NCI-H2171 treated with DMSO at 0.1 percent for 48 hours (cell line): Measurements from ENCODE around the gene XDH.

Source experiments
- DNase-seq: peaks from one replicate; lab custom pipeline; 2025; lab: John Stamatoyannopoulos, UW

The XDH gene

DNA sequence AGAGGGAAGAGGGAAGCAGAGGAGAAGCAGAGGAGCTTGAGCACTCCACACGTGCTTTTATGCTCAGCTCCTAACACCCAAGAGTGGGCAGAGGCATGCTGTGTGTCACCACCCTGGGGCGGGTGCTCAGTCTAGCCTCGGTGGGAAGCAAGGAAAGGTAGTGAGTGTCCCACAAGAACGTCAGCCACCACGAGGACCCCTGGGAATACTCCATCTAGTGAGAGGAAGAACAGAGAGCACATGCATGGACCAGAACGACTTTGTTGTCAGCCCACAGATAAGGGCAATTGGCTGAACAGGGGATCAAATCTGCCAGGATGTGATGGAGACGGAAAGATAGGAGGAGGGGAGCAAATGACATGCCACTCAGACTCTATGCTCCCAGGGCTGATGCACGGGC lies 83.4 kb downstream of the XDH start:
- no peak for DNase-seq

DNA sequence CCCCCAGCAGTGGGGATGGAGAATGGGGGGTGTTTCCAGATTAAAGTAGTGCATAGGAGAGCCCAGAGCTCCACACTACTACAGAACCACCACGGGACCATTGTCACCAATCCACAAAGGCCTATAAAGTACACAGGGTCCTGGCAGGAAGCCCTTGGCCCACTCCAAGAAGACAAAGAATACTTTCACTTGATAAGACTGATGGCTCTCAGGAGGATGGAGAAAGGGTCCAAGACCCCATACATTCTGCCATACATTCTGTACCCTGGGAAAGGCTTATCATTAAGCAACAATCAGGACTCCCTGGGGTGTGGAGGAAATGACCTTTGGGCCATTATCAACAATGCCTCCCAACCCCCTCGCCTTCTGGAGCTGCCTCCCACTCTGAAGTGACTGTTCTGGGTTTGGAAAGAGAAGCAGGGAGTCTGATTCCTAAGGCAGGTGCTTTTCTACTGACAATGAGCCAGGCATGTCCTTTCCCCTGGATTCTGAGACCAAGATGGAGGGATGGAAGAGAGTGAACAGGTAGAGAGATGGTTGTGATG lies 85.4 kb downstream of the XDH start:
- DNase-seq, result no peak

DNA sequence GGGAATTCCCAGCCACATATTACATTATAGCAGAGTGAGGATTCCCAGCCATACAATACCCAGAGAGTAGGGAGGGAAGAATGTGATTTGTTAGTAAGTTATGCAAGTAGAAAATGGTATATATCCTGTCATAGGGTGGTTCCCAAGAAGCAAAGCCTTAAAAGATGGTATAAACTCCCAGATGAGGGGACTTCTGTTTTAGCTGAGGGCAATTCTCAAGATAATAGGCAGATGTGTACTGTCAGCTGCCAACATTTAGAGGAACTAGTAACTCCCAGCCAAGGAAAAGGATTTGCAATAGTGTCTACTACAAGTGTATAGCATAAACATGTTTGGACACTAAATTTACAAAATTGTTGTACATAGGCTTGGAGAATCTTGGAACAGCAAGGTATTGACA lies 86.5 kb downstream of the XDH start:
- DNase-seq, result no peak

DNA sequence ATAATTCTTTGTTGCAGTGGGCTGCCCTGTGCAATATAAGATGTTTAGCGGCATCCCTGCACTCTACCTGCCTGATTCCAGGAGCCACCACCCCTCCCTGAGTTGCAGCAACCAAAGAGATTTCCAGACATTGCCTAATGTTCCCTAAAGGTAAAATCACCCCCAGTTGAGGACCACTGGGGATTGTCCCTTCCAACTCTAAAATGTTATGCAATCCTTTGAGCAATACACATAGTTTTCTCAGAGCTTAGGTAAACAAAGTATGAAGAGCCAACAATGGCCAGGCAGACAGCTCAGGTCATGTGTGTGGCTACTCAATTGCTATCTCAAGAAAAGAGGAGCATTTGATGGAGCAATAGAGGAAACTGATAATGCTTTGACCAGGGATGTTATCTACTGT lies 87.0 kb downstream of the XDH start:
- no peak for DNase-seq

DNA sequence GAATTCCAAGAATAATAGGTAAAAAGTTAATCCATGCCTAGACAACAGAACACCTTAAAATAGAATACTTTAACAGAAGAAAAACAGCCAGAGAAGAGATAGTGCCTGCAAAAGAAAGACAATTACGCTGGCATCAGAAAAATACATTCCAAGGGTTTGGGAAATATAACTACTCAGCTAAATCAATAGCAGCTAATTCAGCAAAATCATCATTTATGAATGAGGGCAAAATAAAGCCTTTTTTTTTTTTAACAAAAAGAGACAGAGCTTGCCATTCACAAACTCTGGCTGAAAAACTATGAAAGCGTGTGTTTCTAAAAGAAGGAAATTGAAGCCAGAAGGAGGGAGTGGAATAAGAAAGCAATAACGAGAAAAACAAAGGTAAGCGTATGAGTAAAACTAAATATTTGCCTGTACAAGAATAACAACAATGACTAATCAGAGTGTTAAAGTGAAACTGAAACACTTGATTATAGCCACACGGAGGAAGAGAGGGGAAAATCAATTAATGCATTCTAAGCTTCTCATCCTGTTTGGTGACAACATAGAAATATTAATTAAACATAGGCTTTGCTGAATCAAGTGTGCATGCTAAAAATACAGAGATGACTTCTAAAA lies 90.4 kb downstream of the XDH start:
- no peak for DNase-seq

DNA sequence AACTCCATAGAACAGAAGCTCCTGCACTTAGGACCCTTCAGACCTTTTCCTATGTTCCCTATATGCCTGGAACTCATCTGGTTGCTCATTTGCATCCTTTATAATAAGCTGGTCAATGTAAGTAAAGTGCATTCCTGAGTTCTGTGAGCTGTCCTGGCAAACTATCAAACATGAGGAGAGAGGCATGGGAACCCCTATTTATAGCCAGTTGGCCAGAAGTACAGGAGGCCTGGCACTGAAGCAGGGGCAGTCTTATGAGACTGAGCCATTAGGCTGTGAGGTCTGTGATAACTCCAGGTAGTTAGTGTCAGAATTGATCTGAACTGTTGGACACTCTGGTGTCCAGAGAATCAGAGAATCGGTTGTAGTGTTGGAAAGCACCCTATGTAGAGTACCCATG lies 92.2 kb downstream of the XDH start:
- no peak for DNase-seq

DNA sequence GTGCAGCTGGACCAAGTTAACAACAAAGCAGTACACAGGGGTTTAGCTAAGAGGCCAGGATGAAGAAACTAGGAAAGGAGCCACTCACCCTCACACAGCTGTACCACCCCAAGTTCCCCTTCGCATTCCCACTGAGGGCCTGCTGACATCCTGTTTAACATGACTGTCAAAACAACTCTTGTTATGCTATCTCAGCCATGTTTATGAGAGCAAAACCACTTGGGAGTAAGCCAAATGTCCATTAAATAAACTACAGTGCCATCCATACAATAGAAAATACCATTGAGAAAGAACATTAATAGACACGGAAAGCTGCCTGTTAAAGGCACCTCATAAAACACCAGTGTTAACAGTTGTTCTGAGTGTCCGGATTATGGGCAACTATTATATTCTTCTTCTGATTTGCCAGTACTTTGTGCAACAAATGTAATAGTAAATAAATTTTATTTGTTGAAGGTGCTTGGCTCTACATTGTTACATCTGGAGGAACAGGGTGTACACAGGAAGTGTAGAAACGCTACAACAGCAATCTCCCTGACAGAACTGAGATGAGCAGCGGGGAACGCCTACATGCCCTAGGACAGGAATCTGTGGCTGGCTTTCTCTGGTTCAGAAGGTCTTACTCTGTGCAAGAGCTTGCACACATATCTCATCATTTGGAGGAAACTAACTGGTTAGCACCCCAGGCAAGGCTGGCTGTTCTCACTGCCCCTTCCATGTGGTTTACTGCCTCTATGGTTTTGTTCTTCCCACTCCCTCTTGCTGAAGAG lies 95.0 kb downstream of the XDH start:
- DNase-seq, result no peak

DNA sequence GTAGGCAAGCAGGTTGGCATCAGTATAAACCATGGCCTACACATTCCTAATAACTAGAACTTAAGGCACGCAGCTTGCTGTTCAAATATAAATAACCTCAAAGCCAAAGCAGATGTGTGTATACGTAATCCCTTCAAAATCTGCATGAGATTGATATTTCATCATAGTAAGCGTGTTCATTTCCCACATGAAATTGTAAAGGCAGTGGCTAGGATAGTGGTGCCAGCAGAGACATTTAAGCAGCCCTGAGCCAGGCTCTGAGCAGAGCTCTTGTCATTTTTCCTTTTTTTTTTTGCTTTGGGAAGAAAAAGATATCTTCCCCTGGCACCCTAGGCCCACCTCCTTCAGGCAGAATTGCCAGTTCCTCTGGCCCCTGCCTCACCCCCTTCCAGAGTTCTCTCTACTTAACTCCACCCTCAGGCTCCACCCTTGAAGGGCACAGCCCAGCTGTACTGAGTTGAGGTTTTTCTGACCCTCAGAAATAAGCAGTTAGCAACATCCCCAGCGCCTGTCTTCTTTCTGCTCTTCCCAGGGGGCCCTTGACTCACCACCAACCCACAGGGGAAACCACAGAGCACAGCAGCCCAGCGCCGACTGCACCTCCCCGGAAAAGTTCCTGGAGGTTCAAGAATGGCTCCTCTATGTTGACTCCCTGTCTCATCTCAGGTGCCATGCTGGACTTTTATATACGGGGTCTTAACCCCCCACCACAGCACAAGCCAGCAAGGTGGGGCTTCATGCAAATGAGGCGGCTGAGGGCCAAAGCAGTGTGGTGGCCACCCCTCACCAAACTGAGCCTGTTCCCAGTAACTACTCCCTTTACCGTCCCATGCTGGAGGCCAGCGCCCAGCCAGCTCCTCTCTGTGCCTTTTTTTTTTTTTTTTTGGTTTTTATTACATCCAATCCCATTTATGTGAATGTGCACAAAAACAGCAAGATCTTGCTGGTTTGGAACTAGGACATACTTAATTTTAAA lies 95.9 kb downstream of the XDH start:
- DNase-seq, result no peak

DNA sequence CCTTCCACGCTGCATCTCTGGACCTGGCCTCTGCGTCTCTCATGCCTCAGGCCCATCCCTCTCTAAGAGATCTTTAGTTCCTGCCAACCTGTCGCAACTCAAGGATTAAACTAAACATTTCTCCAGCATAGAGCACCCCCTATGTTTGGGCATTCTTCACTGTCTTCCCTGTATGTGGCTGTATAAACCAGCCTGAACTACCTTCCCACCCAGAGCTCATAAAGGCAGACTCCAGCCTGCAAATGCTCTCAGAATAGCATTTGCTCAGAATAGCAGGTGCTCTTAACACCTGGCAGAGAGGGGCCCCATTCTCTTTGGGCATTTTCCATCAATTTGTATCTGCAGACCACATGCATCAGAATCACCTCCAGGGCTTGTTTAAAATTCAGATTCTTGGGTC lies 97.1 kb downstream of the XDH start:
- DNase-seq, result no peak

DNA sequence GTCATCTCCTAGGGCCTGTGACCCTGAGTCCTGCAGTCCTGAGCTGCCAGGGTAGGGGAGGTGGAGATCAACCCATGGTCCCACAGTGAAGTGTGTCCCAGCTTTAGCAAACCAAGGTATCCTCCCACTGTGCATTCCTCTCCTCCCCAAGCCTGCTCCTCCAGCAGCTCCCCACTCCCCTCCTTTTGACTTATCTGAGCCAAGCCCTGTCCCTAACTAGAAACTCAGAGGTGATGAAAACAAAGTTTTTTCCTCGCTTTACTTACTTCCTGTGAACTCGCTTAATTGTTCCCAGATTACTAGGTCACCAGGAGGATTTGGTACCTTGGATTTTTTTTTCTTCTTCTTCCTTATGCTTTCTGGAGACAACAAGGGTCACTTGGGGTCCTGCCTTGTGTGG lies 99.8 kb downstream of the XDH start:
- no peak for DNase-seq

DNA sequence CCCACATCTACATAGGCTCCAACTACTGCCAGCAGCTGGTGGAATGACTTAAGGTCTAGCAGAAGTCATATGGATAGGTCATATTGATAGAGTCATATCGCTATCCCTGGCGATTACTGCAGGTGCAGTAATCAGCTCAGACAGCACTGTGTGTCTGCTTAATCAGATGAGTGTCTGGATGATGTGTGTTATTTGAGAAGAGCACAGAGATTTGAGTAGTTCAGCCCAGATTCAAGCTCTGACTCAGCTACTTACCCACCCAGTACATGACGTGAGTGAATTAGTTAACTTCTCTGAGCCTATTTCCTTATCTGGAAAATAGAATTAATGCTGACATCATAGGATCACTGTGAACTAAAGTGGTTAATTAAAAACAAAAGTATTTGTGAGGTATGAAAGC lies 101.6 kb downstream of the XDH start:
- DNase-seq, result no peak

DNA sequence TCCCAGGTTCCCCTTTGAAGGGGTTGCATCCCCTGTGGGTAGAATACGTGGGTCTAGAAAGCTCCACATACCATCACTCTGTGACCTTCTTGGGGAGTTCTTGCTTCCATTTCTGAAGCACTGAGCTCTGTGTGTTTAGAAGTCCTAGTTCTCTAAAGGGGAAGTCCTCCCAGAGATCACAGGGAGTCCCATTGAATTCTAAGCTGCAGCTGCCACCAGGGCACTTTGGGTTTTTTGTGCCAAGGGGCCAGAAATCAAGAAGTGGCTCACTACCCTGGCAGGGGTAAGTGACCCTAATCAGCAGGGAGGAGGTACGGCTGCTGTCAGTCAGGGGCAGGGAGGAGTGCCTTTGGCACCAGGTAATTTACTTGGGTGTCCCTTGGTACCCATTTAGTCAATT lies 109.7 kb downstream of the XDH start:
- no peak for DNase-seq

DNA sequence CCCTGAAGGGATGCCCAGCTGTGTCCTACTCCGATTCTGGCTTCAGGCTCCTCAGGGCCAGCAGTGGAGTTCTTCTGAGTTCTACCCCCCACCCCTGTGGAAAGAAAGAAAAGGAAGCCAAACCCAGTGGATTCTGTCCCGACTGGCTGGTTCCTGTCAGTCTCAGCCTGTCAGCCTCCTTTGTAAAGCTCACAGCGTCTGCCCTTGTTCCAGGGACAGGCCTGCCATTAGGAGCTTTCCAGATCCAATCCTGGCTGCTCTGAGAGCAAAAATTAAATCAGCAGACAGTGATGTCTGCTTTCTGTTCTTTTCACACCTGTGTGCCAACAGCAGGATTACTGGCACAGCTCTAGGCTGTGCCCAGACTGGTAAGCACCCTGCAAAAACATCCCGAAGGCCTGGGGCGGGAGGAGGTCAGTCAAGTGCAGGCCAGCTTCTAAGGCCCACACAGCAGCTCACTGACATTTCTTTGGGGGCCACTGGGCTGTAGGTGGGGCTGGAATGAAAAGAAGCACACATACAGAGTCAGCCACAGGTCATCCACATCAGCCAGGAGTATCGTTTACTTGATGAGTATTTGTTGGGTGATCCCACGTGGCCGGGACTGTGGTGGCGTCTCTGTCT lies 111.5 kb downstream of the XDH start:
- DNase-seq, result no peak

DNA sequence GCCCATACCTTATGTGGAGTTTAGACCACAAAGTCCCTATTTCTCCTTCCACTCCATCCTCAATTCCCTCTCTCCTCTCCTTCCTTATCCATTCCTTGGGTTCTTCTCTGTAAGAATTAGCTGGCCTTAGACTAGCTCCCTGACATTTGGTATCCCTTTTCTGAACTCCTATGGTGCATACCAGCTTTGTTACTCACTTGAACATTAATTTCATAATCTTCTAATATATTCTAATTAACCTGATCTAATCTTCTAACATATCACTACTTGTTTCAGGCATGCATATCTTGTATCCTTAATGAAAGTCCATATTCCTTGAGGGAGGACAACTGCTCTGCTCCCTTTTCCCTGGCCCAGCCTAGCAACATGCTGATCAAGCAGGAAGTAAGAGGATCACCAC lies 114.2 kb downstream of the XDH start:
- no peak for DNase-seq

DNA sequence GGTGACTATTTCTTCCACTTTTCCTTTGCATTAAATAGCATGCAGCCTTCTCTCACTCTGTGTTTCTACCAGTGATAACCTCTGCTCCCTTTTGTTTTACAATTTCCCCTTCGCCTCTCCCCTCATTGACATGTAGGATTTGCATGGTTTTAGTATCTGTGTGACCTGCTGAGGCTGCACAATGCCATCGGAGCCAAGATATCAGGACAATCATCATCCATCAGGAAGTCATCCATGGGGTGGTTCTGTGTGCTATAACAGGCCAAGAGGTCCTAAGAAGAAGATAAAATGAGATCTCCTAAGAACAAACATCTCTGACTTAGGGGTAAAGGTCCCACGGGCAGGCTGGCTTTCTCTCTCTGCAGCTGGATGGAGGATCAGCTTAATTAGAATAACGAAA lies 115.0 kb downstream of the XDH start:
- no peak for DNase-seq

DNA sequence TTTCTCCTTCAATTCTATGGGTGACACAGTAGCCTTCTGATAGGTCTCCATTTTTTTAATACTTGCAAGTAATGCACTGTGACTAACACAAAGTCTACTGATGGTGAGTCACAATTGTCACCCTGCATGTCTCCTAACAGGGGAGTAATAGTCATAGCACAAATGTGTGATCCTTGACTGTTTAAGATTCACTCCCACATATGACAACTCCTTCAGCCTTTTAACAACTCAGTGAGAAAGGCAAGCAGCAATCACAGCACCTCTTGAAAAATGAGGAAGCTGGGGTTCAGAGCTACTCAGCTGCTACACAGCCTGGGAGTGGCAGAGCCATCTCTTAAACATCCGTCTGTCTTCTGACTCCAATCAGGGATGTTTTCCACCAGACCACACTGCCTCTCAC lies 116.8 kb downstream of the XDH start:
- no peak for DNase-seq

DNA sequence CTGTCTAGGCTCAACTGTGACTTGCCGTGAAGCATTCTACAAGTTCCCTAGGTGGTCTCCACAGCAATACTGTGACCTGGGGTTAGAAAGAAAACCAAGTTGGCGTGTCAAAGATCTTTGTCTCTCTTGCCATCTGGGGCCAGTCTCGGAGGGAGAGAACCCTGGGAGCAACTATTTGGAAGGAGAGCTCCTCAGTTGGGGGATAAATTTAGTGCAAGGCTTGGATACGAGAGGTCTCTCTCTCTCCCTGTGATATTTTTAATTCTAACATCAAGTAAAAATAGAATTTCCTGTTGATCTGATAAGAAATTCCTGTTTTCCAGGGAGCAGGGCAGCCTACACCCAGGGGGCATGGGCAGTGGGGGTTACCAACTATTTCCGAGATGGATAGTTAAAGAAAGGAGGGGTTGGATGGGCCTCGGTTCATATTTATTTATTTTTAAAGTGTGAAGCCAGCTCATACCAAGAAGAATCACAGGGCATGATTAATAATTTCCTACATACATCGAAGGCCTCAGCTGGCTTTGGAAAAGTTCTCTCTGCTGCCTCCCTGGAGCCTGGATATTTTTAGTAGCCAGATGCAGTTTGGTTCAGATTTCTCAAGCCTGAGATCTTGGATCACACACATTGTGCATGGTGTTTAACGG lies 117.8 kb downstream of the XDH start:
- no peak for DNase-seq

DNA sequence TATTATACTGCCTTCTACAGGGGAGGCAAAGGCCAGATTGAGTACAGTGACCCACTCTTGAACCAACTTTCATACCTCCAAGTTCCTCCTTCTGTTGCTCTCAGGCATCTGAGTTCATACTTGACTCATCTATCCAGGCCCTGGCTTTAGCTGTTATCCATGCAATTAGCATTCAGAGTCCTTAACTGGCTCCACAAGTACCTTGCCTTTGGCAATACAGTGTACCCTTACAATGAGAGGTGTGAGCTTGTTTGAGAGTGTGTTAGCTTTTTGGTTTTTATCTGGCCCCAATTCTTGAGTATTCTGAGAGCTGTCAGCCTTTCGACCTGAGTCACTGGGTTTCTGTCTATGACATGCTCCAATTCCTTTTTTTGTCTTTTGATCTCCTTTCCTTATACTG lies 120.3 kb downstream of the XDH start:
- no peak for DNase-seq

DNA sequence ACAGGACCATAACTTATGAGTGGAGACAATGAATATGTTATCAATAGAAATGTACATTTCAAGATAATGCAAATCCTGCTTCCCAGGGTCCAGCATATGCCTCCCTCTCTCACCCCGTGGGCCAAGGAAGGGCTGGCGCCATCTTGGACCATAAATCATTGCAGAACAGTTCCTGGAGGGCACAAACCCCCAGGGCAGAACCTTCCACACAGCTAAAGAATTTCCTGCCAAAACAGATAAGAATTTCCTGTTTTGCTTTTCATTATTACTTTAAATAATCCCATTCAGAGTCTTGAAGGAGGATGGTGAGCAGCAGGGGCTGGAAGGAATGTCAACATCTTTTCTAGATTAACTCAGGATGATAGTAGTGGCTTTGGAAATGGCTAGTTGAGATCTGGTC lies 126.9 kb downstream of the XDH start:
- no peak for DNase-seq

DNA sequence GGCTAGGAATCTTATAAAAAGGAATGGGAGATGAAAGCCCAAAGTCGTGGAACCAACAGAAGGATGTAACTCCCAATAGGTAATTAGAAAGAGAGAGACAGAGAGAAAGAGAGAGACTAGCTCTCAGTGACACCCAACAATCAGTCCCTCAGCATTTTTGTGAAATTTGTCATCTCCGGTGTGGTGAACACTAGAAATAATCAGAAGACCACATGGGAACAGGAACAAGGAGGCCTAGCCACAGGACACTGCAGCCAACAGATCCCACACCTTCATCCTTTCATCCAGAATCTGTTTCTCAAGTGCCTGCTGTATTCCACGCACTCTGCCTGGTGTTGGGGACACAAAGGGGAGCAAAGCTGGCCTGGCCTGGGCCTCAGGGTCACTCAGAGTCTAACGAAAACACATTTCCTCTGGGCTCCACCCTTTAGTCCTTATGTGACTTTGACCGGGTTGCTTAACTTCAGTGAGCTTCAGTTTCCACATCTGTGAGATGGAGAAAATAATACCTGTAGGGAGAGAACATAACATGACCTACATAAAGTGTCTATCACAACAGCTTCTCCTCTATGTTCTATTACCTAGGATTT lies 127.5 kb downstream of the XDH start:
- DNase-seq, result no peak

DNA sequence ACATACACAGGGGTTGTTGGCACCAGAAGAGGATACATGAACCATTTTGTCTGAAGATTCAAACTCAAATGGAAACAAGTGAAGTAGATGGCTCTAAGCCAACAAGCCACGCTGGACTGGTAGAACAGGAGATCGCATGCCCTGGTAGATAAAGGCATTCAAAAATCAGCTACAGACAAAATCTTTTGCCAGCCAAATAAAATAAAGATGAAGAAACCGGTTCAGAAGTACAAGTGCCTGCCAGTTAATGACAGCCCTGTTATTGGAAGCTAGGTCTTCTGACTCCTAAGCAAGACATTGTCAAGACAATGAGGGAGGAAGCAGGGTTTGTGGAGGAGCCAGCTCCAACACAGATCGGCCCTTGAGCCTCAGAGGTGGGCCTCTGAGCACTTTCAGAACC lies 128.3 kb downstream of the XDH start:
- DNase-seq, result no peak
